ENCODE results near the gene ARHGEF10L. TPM values are rescaled to one million over a fixed set of nuclear protein-coding genes. Genes with fewer than 3 reads are reported as not detected.

Gene ARHGEF10L
- total RNA-seq, 5 donors from 2014 or later (not counting 1 experiment from before 2014, with no cell fraction given), result 0.12 to 0.30 (median 0.22) TPM; not detected in 2

GRCh38 chr1:17669866-17670451, 130.5 kb downstream of the ARHGEF10L start:
- Histone ChIP-seq H3K4me3 (ENCODE audit: control insufficient read depth in 1 of 2, extremely low read depth in 1 of 2, low read length in 1 of 2) (no peak overlapping the region), H3K27me3 (replicated peaks in 1 of 2; ENCODE audit: control insufficient read depth in 2 of 2, extremely low read depth in 1 of 2, insufficient read depth in 2 of 2, low read length in 1 of 2) (peaks cover 0 to 9% of the 10 kb centered on the region in 2 experiments), H3K27ac (ENCODE audit: low read length) (no peak overlapping the region), H3K4me1 (ENCODE audit: control insufficient read depth in 1 of 2, extremely low read depth in 1 of 2, insufficient read depth in 2 of 2, low read length in 2 of 2) (no peaks in the 10 kb centered on the region), H3K36me3 (ENCODE audit: control insufficient read depth in 2 of 2, extremely low read depth in 1 of 2, insufficient read depth in 1 of 2, low read length in 1 of 2) (no peaks in the 10 kb centered on the region), H3K9me3 (no peaks in the 10 kb centered on the region)
- DNase-seq (no peak), ATAC-seq (replicated peaks in 1 of 4) (no peak)
- POLR2A ChIA-PET, result no interaction called here
- H3K9me3 Mint-ChIP-seq, result no peaks in the 10 kb centered on the region
- no peaks in the 10 kb centered on the region for H3K4me1 Mint-ChIP-seq
- H3K27me3 Mint-ChIP-seq, result peaks cover 0 to 1% of the 10 kb centered on the region in 2 donors
- no peak overlapping the region for H3K27ac Mint-ChIP-seq
- WGBS (ENCODE audit: insufficient coverage), result 86% methylated on average over 26 of the region's 26 CpGs
- CTCF ChIA-PET, result no interaction called here
- no peak overlapping the region for H3K4me3 Mint-ChIP-seq
- H3K36me3 Mint-ChIP-seq, result no peaks in the 10 kb centered on the region

- 85% methylated on average over 22 of the region's 27 CpGs for WGBS (ENCODE audit: insufficient coverage)
- peaks cover 0 to 4% of the 10 kb centered on the region in 2 donors for H3K27me3 Mint-ChIP-seq
- H3K9me3 Mint-ChIP-seq, result no peaks in the 10 kb centered on the region
- Histone ChIP-seq H3K4me1 (ENCODE audit: control insufficient read depth in 1 of 2, extremely low read depth in 1 of 2, insufficient read depth in 2 of 2, low read length in 2 of 2) (no peaks in the 10 kb centered on the region), H3K27ac (ENCODE audit: low read length) (no peak overlapping the region), H3K9me3 (no peaks in the 10 kb centered on the region), H3K27me3 (replicated peaks in 1 of 2; ENCODE audit: control insufficient read depth in 2 of 2, extremely low read depth in 1 of 2, insufficient read depth in 2 of 2, low read length in 1 of 2) (peaks cover 0 to 13% of the 10 kb centered on the region in 2 experiments), H3K4me3 (ENCODE audit: control insufficient read depth in 1 of 2, extremely low read depth in 1 of 2, low read length in 1 of 2) (no peak overlapping the region), H3K36me3 (ENCODE audit: control insufficient read depth in 2 of 2, extremely low read depth in 1 of 2, insufficient read depth in 1 of 2, low read length in 1 of 2) (no peaks in the 10 kb centered on the region)
- ChIA-PET POLR2A (no interaction called here), CTCF (no interaction called here)
- H3K36me3 Mint-ChIP-seq, result no peaks in the 10 kb centered on the region
- no peaks in the 10 kb centered on the region for H3K4me1 Mint-ChIP-seq
- no peak overlapping the region for H3K4me3 Mint-ChIP-seq
- DNase-seq, result no peak
- ATAC-seq (replicated peaks in 1 of 4), result no peak
- no peak overlapping the region for H3K27ac Mint-ChIP-seq
Measured at GRCh38 chr1:17670587-17671313, 131.3 kb downstream of the ARHGEF10L start.

- 100% methylated on average over 1 of the region's 5 CpGs for WGBS (ENCODE audit: insufficient coverage)
- peaks cover 0 to 4% of the 10 kb centered on the region in 2 donors for H3K27me3 Mint-ChIP-seq
- no peaks in the 10 kb centered on the region for H3K36me3 ChIP-seq (ENCODE audit: control insufficient read depth in 2 of 2, extremely low read depth in 1 of 2, insufficient read depth in 1 of 2, low read length in 1 of 2)
- CTCF ChIA-PET, result no interaction called here
- H3K27me3 ChIP-seq (replicated peaks in 1 of 2; ENCODE audit: control insufficient read depth in 2 of 2, extremely low read depth in 1 of 2, insufficient read depth in 2 of 2, low read length in 1 of 2), result peaks cover 0 to 12% of the 10 kb centered on the region in 2 experiments
- H3K4me3 ChIP-seq (ENCODE audit: control insufficient read depth in 1 of 2, extremely low read depth in 1 of 2, low read length in 1 of 2), result no peak overlapping the region
- no peaks in the 10 kb centered on the region for H3K4me1 Mint-ChIP-seq
- H3K9me3 ChIP-seq, result no peaks in the 10 kb centered on the region
- no peaks in the 10 kb centered on the region for H3K4me1 ChIP-seq (ENCODE audit: control insufficient read depth in 1 of 2, extremely low read depth in 1 of 2, insufficient read depth in 2 of 2, low read length in 2 of 2)
- POLR2A ChIA-PET, result no interaction called here
- H3K4me3 Mint-ChIP-seq, result no peak overlapping the region
- H3K27ac Mint-ChIP-seq, result no peak overlapping the region
- no peaks in the 10 kb centered on the region for H3K36me3 Mint-ChIP-seq
- H3K9me3 Mint-ChIP-seq, result no peaks in the 10 kb centered on the region
- ATAC-seq (replicated peaks in 1 of 4), result no peak
- no peak overlapping the region for H3K27ac ChIP-seq (ENCODE audit: low read length)
- DNase-seq, result no peak
Measured at GRCh38 chr1:17671314-17671705, 131.8 kb downstream of the ARHGEF10L start.

- no peak for ATAC-seq (replicated peaks in 1 of 4)
- no peak overlapping the region for H3K4me3 Mint-ChIP-seq
- H3K36me3 Mint-ChIP-seq, result no peaks in the 10 kb centered on the region
- H3K4me3 ChIP-seq (ENCODE audit: control insufficient read depth in 1 of 2, extremely low read depth in 1 of 2, low read length in 1 of 2), result no peak overlapping the region
- no peaks in the 10 kb centered on the region for H3K9me3 Mint-ChIP-seq
- CTCF ChIA-PET, result no interaction called here
- 61% methylated on average over 5 of the region's 10 CpGs for WGBS (ENCODE audit: insufficient coverage)
- no peaks in the 10 kb centered on the region for H3K9me3 ChIP-seq
- H3K27ac Mint-ChIP-seq, result no peak overlapping the region
- no peaks in the 10 kb centered on the region for H3K36me3 ChIP-seq (ENCODE audit: control insufficient read depth in 2 of 2, extremely low read depth in 1 of 2, insufficient read depth in 1 of 2, low read length in 1 of 2)
- H3K27me3 ChIP-seq (replicated peaks in 1 of 2; ENCODE audit: control insufficient read depth in 2 of 2, extremely low read depth in 1 of 2, insufficient read depth in 2 of 2, low read length in 1 of 2), result peaks cover 0 to 10% of the 10 kb centered on the region in 2 experiments
- no peaks in the 10 kb centered on the region for H3K4me1 Mint-ChIP-seq
- H3K27me3 Mint-ChIP-seq, result peaks cover 0 to 4% of the 10 kb centered on the region in 2 donors
- POLR2A ChIA-PET, result no interaction called here
- H3K4me1 ChIP-seq (ENCODE audit: control insufficient read depth in 1 of 2, extremely low read depth in 1 of 2, insufficient read depth in 2 of 2, low read length in 2 of 2), result no peaks in the 10 kb centered on the region
- DNase-seq, result no peak
- no peak overlapping the region for H3K27ac ChIP-seq (ENCODE audit: low read length)
Measured at GRCh38 chr1:17671741-17672140, 132.2 kb downstream of the ARHGEF10L start.

- no peak overlapping the region for H3K27ac ChIP-seq (ENCODE audit: low read length)
- Mint-ChIP-seq H3K4me3 (no peak overlapping the region), H3K9me3 (no peaks in the 10 kb centered on the region), H3K4me1 (no peaks in the 10 kb centered on the region), H3K36me3 (no peaks in the 10 kb centered on the region), H3K27ac (no peak overlapping the region), H3K27me3 (peaks cover 0 to 5% of the 10 kb centered on the region in 2 donors)
- no peak overlapping the region for H3K4me3 ChIP-seq (ENCODE audit: control insufficient read depth in 1 of 2, extremely low read depth in 1 of 2, low read length in 1 of 2)
- CTCF ChIA-PET, result no interaction called here
- POLR2A ChIA-PET, result no interaction called here
- WGBS (ENCODE audit: insufficient coverage), result 76% methylated on average over 10 of the region's 12 CpGs
- H3K27me3 ChIP-seq (replicated peaks in 1 of 2; ENCODE audit: control insufficient read depth in 2 of 2, extremely low read depth in 1 of 2, insufficient read depth in 2 of 2, low read length in 1 of 2), result peaks cover 0 to 10% of the 10 kb centered on the region in 2 experiments
- no peak for DNase-seq
- H3K9me3 ChIP-seq, result no peaks in the 10 kb centered on the region
- H3K36me3 ChIP-seq (ENCODE audit: control insufficient read depth in 2 of 2, extremely low read depth in 1 of 2, insufficient read depth in 1 of 2, low read length in 1 of 2), result no peaks in the 10 kb centered on the region
- ATAC-seq (replicated peaks in 1 of 4), result no peak
- H3K4me1 ChIP-seq (ENCODE audit: control insufficient read depth in 1 of 2, extremely low read depth in 1 of 2, insufficient read depth in 2 of 2, low read length in 2 of 2), result no peaks in the 10 kb centered on the region
Measured at GRCh38 chr1:17672226-17672625, 132.7 kb downstream of the ARHGEF10L start.

- Mint-ChIP-seq H3K4me1 (no peaks in the 10 kb centered on the region), H3K4me3 (no peak overlapping the region), H3K36me3 (no peaks in the 10 kb centered on the region), H3K9me3 (no peaks in the 10 kb centered on the region), H3K27me3 (peaks cover 0 to 7% of the 10 kb centered on the region in 2 donors), H3K27ac (no peak overlapping the region)
- no peak for DNase-seq
- no peaks in the 10 kb centered on the region for H3K4me1 ChIP-seq (ENCODE audit: control insufficient read depth in 1 of 2, extremely low read depth in 1 of 2, insufficient read depth in 2 of 2, low read length in 2 of 2)
- ChIA-PET CTCF (interaction anchor here in 1 of 2 donors (0.5 kb wide), 1 partner anchor 196 kb away, joined by 3 read pairs; no protein-coding TSS in a partner anchor), POLR2A (no interaction called here)
- peaks cover 0 to 10% of the 10 kb centered on the region in 2 experiments for H3K27me3 ChIP-seq (replicated peaks in 1 of 2; ENCODE audit: control insufficient read depth in 2 of 2, extremely low read depth in 1 of 2, insufficient read depth in 2 of 2, low read length in 1 of 2)
- H3K9me3 ChIP-seq, result no peaks in the 10 kb centered on the region
- ATAC-seq (replicated peaks in 1 of 4), result no peak
- 58% methylated on average over 10 of the region's 13 CpGs for WGBS (ENCODE audit: insufficient coverage)
- no peak overlapping the region for H3K27ac ChIP-seq (ENCODE audit: low read length)
- no peaks in the 10 kb centered on the region for H3K36me3 ChIP-seq (ENCODE audit: control insufficient read depth in 2 of 2, extremely low read depth in 1 of 2, insufficient read depth in 1 of 2, low read length in 1 of 2)
- H3K4me3 ChIP-seq (ENCODE audit: control insufficient read depth in 1 of 2, extremely low read depth in 1 of 2, low read length in 1 of 2), result no peak overlapping the region
Measured at GRCh38 chr1:17673329-17674072, 134.0 kb downstream of the ARHGEF10L start.
